Colon (tissue), 2 donors: Measurements from ENCODE around the gene ZNF599.
"Not testable (repeated sequence)": the region's sequence is repeated elsewhere in the genome, so short reads cannot be mapped to it uniquely, and the experiment has no call there.

Experiments used
- FAIRE-seq: peaks from 2 replicates; lab custom pipeline; 2012; peaks lifted over from hg19 to GRCh38; lab: Jason Lieb, UNC
- donor health status: control.
- donor health status: control.

ZNF599 gene

GRCh38 chr19:34772697-34773554 is at the start of gene ZNF599:
TSS of gene ZNF599 (minus strand) at chr19:34773215. CDS start at chr19:34772841, 374 bp downstream.
- no peak for FAIRE-seq

GRCh38 chr19:34818270-34818669 is 45.3 kb upstream of the ZNF599 start:
- FAIRE-seq, result no peak

GRCh38 chr19:34816708-34817107 is 43.7 kb upstream of the ZNF599 start:
- FAIRE-seq, result no peak

- no peak for FAIRE-seq
Measured at GRCh38 chr19:34808566-34808965, 35.6 kb upstream of the ZNF599 start.

GRCh38 chr19:34806976-34807860 is 34.2 kb upstream of the ZNF599 start:
- no peak for FAIRE-seq

GRCh38 chr19:34804115-34804514 is 31.1 kb upstream of the ZNF599 start:
- no peak for FAIRE-seq

- not testable (repeated sequence) for FAIRE-seq
Measured at GRCh38 chr19:34796953-34797352, 23.9 kb upstream of the ZNF599 start.

- FAIRE-seq, result no peak
Measured at GRCh38 chr19:34794066-34794960, 21.3 kb upstream of the ZNF599 start.

GRCh38 chr19:34793565-34793964 is 20.6 kb upstream of the ZNF599 start:
- FAIRE-seq, result no peak

GRCh38 chr19:34788074-34788473 is 15.1 kb upstream of the ZNF599 start:
- no peak for FAIRE-seq

GRCh38 chr19:34787059-34787824 is 14.2 kb upstream of the ZNF599 start:
- no peak for FAIRE-seq

GRCh38 chr19:34786236-34786635 is 13.2 kb upstream of the ZNF599 start:
- FAIRE-seq, result no peak

GRCh38 chr19:34779652-34780051 is 6.6 kb upstream of the ZNF599 start:
- FAIRE-seq, result no peak

- no peak for FAIRE-seq
Measured at GRCh38 chr19:34778342-34778741, 5.3 kb upstream of the ZNF599 start.

GRCh38 chr19:34774857-34775256 is 1.8 kb upstream of the ZNF599 start:
- no peak for FAIRE-seq

- FAIRE-seq, result no peak
Measured at GRCh38 chr19:34773555-34773864, 495 bp upstream of the ZNF599 start.

GRCh38 chr19:34767951-34768350 is 5.1 kb downstream of the ZNF599 start:
- FAIRE-seq, result no peak

- FAIRE-seq, result no peak
Measured at GRCh38 chr19:34766386-34766785, 6.6 kb downstream of the ZNF599 start.

- no peak for FAIRE-seq
Measured at GRCh38 chr19:34759218-34759917, 13.6 kb downstream of the ZNF599 start.

GRCh38 chr19:34757441-34757840 is 15.6 kb downstream of the ZNF599 start:
- FAIRE-seq, result no peak
